H1 (cell line): ENCODE results near the gene CASZ1. TPM values are rescaled to one million over a fixed set of nuclear protein-coding genes. Genes with fewer than 3 reads are reported as not detected.

Experiments used
- CTCF ChIA-PET: fragments of 300-600 bp; sonication (Branson Sonifier 250); formaldehyde crosslinking; loops from one replicate; lab custom pipeline; 2021; ENCODE audit not compliant: partially characterized antibody; lab: Charles Lee
- POLR2A ChIA-PET: fragments of 300-600 bp; sonication (Branson Sonifier 250); formaldehyde crosslinking; loops from one replicate; lab custom pipeline; 2021; ENCODE audit warnings: inconsistent platforms; ENCODE audit not compliant: partially characterized antibody; lab: Charles Lee
- DNase-seq, 2 experiments: peaks; one replicate each; pipeline versions ENCODE4 v3.0.0 to v3.0.0-alpha.2; 2010 to 2022; ENCODE audit warnings: low spot score in 2 of 2, low read depth in 1 of 2, mixed read lengths in 1 of 2
- FAIRE-seq: peaks from 2 replicates; lab custom pipeline; 2011; peaks lifted over from hg19 to GRCh38; lab: Jason Lieb, UNC
- H2AFZ ChIP-seq: 2 replicates; pipeline ENCODE4 v1.8.1; 2012; ENCODE audit warnings: low read length, inconsistent platforms
- H2AK5ac ChIP-seq: 2 replicates; pipeline ENCODE4 v1.6.1; 2013; ENCODE audit warnings: low read depth, low read length
- H2BK120ac ChIP-seq: replicated peaks from 2 replicates; pipeline ENCODE3; 2013; ENCODE audit warnings: low read depth, low read length, inconsistent platforms
- H2BK12ac ChIP-seq: 2 replicates; pipeline ENCODE4 v1.6.1; 2013; ENCODE audit warnings: low read depth, low read length
- H2BK15ac ChIP-seq: 2 replicates; pipeline ENCODE4 v1.6.1; 2013; ENCODE audit warnings: low read length
- H2BK20ac ChIP-seq: 2 replicates; pipeline ENCODE4 v1.6.1; 2013; ENCODE audit warnings: low read length
- H2BK5ac ChIP-seq: 2 replicates; pipeline ENCODE4 v1.6.1; 2013; ENCODE audit warnings: low read depth, low read length
- H3K14ac ChIP-seq: 2 replicates; pipeline ENCODE4 v1.6.1; 2013; ENCODE audit warnings: inconsistent platforms; ENCODE audit not compliant: insufficient read length
- H3K18ac ChIP-seq: 2 replicates; pipeline ENCODE4 v1.6.1; 2013; ENCODE audit warnings: low read length; ENCODE audit errors: extremely low read depth
- H3K23ac ChIP-seq: 2 replicates; pipeline ENCODE4 v1.6.1; 2013; ENCODE audit warnings: inconsistent platforms; ENCODE audit not compliant: insufficient read length
- H3K23me2 ChIP-seq: 2 replicates; pipeline ENCODE4 v1.6.1; 2013; ENCODE audit warnings: low read depth, low read length
- H3K27ac ChIP-seq: 2 replicates; pipeline ENCODE4 v1.6.1; 2011; ENCODE audit warnings: low read depth, low read length, inconsistent platforms
- H3K27me3 ChIP-seq, 4 experiments: replicated peaks in 1 of 4; 1 replicate in 1 of 4; 2 replicates in 3 of 4; pipeline versions ENCODE4 v1.6.1 to v1.8.1; 2011 to 2013; ENCODE audit warnings: low read length in 3 of 4, mild to moderate bottlenecking in 3 of 4, inconsistent platforms in 2 of 4, mixed read lengths in 2 of 4, moderate library complexity in 1 of 4; ENCODE audit not compliant: control insufficient read depth in 3 of 4, insufficient read depth in 3 of 4; ENCODE audit errors: extremely low read depth in 1 of 4
- H3K36me3 ChIP-seq, 4 experiments: 2 replicates each; pipeline versions ENCODE4 v1.6.1 to v1.8.1; 2011 to 2013; ENCODE audit warnings: mild to moderate bottlenecking in 4 of 4, low read length in 3 of 4, moderate library complexity in 2 of 4, control low read depth in 1 of 4, inconsistent platforms in 1 of 4; ENCODE audit not compliant: insufficient read depth in 4 of 4, control insufficient read depth in 2 of 4
- H3K4ac ChIP-seq: replicated peaks from 2 replicates; pipeline ENCODE3; 2013; ENCODE audit warnings: low read length, low read depth, mixed read lengths, inconsistent platforms; ENCODE audit not compliant: insufficient read length
- H3K4me1 ChIP-seq, 4 experiments: replicated peaks in 1 of 4; 1 replicate in 1 of 4; 2 replicates in 3 of 4; pipeline versions ENCODE4 v1.6.1 to v1.8.1; 2011 to 2013; ENCODE audit warnings: low read length in 3 of 4, inconsistent platforms in 2 of 4, mixed read lengths in 1 of 4; ENCODE audit not compliant: insufficient read depth in 4 of 4, control insufficient read depth in 3 of 4
- H3K4me2 ChIP-seq, 2 experiments: 2 replicates each; pipeline versions ENCODE4 v1.6.1 to v1.8.1; 2011 to 2013; ENCODE audit warnings: low read depth in 2 of 2, low read length in 2 of 2, control low read depth in 1 of 2, inconsistent platforms in 1 of 2, mild to moderate bottlenecking in 1 of 2; ENCODE audit not compliant: insufficient read depth in 1 of 2
- H3K4me3 ChIP-seq, 4 experiments: fragments of 200-600, 300-600 bp in 1 of 4; sonication (generic), shearing (Covaris generic), sonication (Bioruptor Twin) in 1 of 4; 2 replicates each; pipeline versions ENCODE4 v1.5.1 to v1.8.1; 2011 to 2016; ENCODE audit warnings: low read length in 4 of 4, low read depth in 3 of 4, control low read depth in 2 of 4, inconsistent platforms in 2 of 4, mild to moderate bottlenecking in 2 of 4, mixed read lengths in 1 of 4, moderate library complexity in 1 of 4; ENCODE audit not compliant: insufficient read depth in 2 of 4; ENCODE audit errors: extremely low read depth in 1 of 4
- H3K56ac ChIP-seq: replicated peaks from 2 replicates; pipeline ENCODE3; 2013; ENCODE audit warnings: low read depth, mild to moderate bottlenecking, mixed read lengths, low read length, inconsistent platforms; ENCODE audit not compliant: insufficient read length
- H3K79me1 ChIP-seq: 2 replicates; pipeline ENCODE4 v1.6.1; 2013; ENCODE audit warnings: low read depth, low read length, control low read depth
- H3K79me2 ChIP-seq, 2 experiments: 2 replicates each; pipeline versions ENCODE4 v1.6.1 to v1.8.1; 2012 to 2013; ENCODE audit warnings: low read length in 2 of 2, mild to moderate bottlenecking in 2 of 2, inconsistent platforms in 1 of 2; ENCODE audit not compliant: insufficient read depth in 2 of 2, control insufficient read depth in 1 of 2
- H3K9ac ChIP-seq, 4 experiments: replicated peaks in 1 of 4; 1 replicate in 1 of 4; 2 replicates in 3 of 4; pipeline versions ENCODE4 v1.6.1 to v1.8.1; 2011 to 2013; ENCODE audit warnings: low read depth in 3 of 4, low read length in 3 of 4, control low read depth in 2 of 4, mild to moderate bottlenecking in 2 of 4, moderate library complexity in 2 of 4, inconsistent platforms in 1 of 4; ENCODE audit errors: extremely low read depth in 1 of 4
- H3K9me3 ChIP-seq, 2 experiments: 2 replicates each; pipeline versions ENCODE4 v1.6.1 to v1.8.1; 2012 to 2013; ENCODE audit warnings: mild to moderate bottlenecking in 2 of 2, moderate library complexity in 2 of 2, control low read depth in 1 of 2, inconsistent platforms in 1 of 2, low read depth in 1 of 2, low read length in 1 of 2, mixed read lengths in 1 of 2; ENCODE audit not compliant: insufficient read depth in 2 of 2
- H4K20me1 ChIP-seq, 2 experiments: replicated peaks in 1 of 2; 2 replicates each; pipeline versions ENCODE3 to v1.8.1; 2011 to 2013; ENCODE audit warnings: inconsistent platforms in 2 of 2, low read length in 2 of 2, mild to moderate bottlenecking in 1 of 2; ENCODE audit not compliant: insufficient read depth in 2 of 2, control insufficient read depth in 1 of 2
- H4K5ac ChIP-seq: 2 replicates; pipeline ENCODE4 v1.6.1; 2013; ENCODE audit warnings: low read length, low read depth, mixed read lengths, inconsistent platforms; ENCODE audit not compliant: insufficient read length
- H4K8ac ChIP-seq: 2 replicates; pipeline ENCODE4 v1.8.0; 2013; ENCODE audit warnings: mild to moderate bottlenecking, moderate library complexity, low read length, inconsistent platforms; ENCODE audit not compliant: insufficient read depth; ENCODE audit errors: extremely low read depth
- H4K91ac ChIP-seq: replicated peaks from 2 replicates; pipeline ENCODE3; 2013; ENCODE audit warnings: low read length, mixed read lengths, inconsistent platforms; ENCODE audit not compliant: insufficient read length
- EP300 ChIP-seq, 2 experiments: IDR thresholded peaks; 1 replicate in 1 of 2; 2 replicates in 1 of 2; pipeline ENCODE4 v1.6.1; 2011 to 2012; ENCODE audit warnings: low read depth in 2 of 2, low read length in 2 of 2, mild to moderate bottlenecking in 2 of 2, borderline replicate concordance in 1 of 2, inconsistent platforms in 1 of 2, moderate library complexity in 1 of 2
- GTF2F1 ChIP-seq: IDR thresholded peaks from 2 replicates; pipeline ENCODE4 v1.6.1; 2012; ENCODE audit warnings: low read depth, low read length, improper control_type of control experiment, borderline replicate concordance
- JUND ChIP-seq: IDR thresholded peaks from 2 replicates; pipeline ENCODE4 v1.6.1; 2011; ENCODE audit warnings: mild to moderate bottlenecking, improper control_type of control experiment, low read length
- POU5F1 ChIP-seq: IDR thresholded peaks from 2 replicates; pipeline ENCODE4 v1.6.1; 2011; ENCODE audit warnings: low read depth, mild to moderate bottlenecking, low read length, moderate library complexity
- WGBS, 2 experiments: shearing (Covaris generic) in 1 of 2; methylation state at CpG; one replicate each; pipeline versions ENCODE4 v1.1.6 to v1.1.7; 2013 to 2015; ENCODE audit warnings: low lambda C conversion rate in 2 of 2, mixed read lengths in 2 of 2, inconsistent platforms in 1 of 2, low coverage in 1 of 2, missing lambda C conversion rate in 1 of 2; ENCODE audit not compliant: insufficient replicate concordance in 2 of 2, insufficient coverage in 1 of 2, insufficient read length in 1 of 2; ENCODE audit errors: extremely low coverage in 1 of 2, missing lambda C conversion rate in 1 of 2; 5-methylcytosine and 5-hydroxymethylcytosine counted together
- polyA plus RNA-seq, 7 experiments: library from polyadenylated mRNA; depleted of rRNA in 3 of 7; stranded (reverse) in 5 of 7; unstranded in 2 of 7; fragments of >200 nt in 5 of 7; fragments of 200-250 nt in 2 of 7; gene quantifications; 1 replicate in 5 of 7; 2 replicates in 1 of 7; 4 replicates in 1 of 7; pipeline versions ENCODE4 v1.2.1 to v1.2.3, GENCODE V29; 2011 to 2013; ENCODE audit warnings: missing spikeins in 2 of 7, mixed read lengths in 2 of 7
- total RNA-seq: library from RNA; stranded (reverse); fragmentation: NEBNext Ultra II Directional; extraction: Animal tissue kit (Norgen Biotek cat#: 25700); gene quantifications from 2 replicates; pipeline ENCODE4 v1.2.1, GENCODE V29; 2021

Gene CASZ1
- total and polyA plus RNA-seq, 2 of the 8 experiments (the other 6 are each of a cell fraction or from before 2014, with no cell fraction given): 4.4 to 7.7 TPM

DNA sequence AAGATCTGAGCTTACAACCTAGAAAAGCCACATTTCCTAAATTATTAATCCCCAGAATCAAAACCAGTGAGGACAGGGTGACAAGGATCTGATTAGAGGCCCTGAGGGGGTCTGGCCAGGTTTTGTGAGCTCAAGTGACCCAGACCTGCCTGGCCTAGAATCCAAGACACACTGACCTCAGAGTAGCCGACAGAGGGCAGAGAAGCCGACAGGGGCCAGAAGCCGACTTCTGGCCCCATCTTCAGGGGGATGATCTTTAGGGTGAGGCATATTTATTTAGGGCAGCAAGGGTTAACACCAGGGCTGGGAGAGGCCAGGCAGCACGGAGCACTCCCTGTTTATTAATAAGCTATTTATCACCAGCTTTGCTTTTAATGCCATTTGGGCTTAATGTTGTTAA is 45.3 kb downstream of the CASZ1 start:
- no peak overlapping the region for H4K5ac ChIP-seq
- DNase-seq (no peak), FAIRE-seq (no peak)
- H3K27me3 ChIP-seq: no peaks in the 10 kb centered on the region
- no peak overlapping the region for H2BK15ac ChIP-seq
- H3K27ac ChIP-seq: no peak overlapping the region
- no peaks in the 10 kb centered on the region for H3K23me2 ChIP-seq
- no peak overlapping the region for H2BK5ac ChIP-seq
- ChIA-PET POLR2A (no interaction called here), CTCF (interaction anchor here (0.6 to 5.3 kb wide), 14 partner anchors 11 to 1151 kb away, joined by 3 to 32 read pairs (median 4); no protein-coding TSS in a partner anchor)
- no peaks in the 10 kb centered on the region for H3K36me3 ChIP-seq
- H3K4ac ChIP-seq: no peak overlapping the region
- no peak overlapping the region for H2BK120ac ChIP-seq
- no peak overlapping the region for H2BK20ac ChIP-seq
- no peaks in the 10 kb centered on the region for H3K79me1 ChIP-seq
- H2AFZ ChIP-seq: no peak overlapping the region
- no peak overlapping the region for H2AK5ac ChIP-seq
- H3K4me1 ChIP-seq: no peaks in the 10 kb centered on the region; a peak in 2 of 7 replicates
- H3K14ac ChIP-seq: no peak overlapping the region
- H3K23ac ChIP-seq: no peak overlapping the region
- no peak overlapping the region for H2BK12ac ChIP-seq
- H3K9ac ChIP-seq: no peak overlapping the region
- no peaks in the 10 kb centered on the region for H3K9me3 ChIP-seq
- H3K79me2 ChIP-seq: no peaks in the 10 kb centered on the region
- no peak overlapping the region for H3K18ac ChIP-seq
- no peak overlapping the region for H4K8ac ChIP-seq
- H3K4me2 ChIP-seq: no peak overlapping the region
- 79% methylated on average over 4 of the region's 4 CpGs; no CpG with 5 or more reads in 1 of the 2 experiments for WGBS, 2 experiments
- no peak overlapping the region for H3K56ac ChIP-seq
- no peak overlapping the region for H3K4me3 ChIP-seq
- TF ChIP-seq POU5F1 (no peak), EP300 (IDR thresholded peaks at IDR 0.05; ENCODE audit: borderline replicate concordance in 1 of 2, low read depth in 2 of 2, low read length in 2 of 2) (no peak), GTF2F1 (no peak), JUND (no peak)
- H4K91ac ChIP-seq: no peak overlapping the region
- H4K20me1 ChIP-seq: peaks cover 0 to 1% of the 10 kb centered on the region in 2 experiments
